Dermis lymphatic vessel endothelial cell (primary cell): ENCODE results near the gene LMTK3. TPM values are rescaled to one million over a fixed set of nuclear protein-coding genes. Genes with fewer than 3 reads are reported as not detected.

Source experiments
- total RNA-seq: library from RNA; depleted of rRNA; stranded (reverse); fragments of >200 nt; gene quantifications from 2 replicates; pipeline ENCODE4 v1.2.1, GENCODE V29; 2014

Gene LMTK3
- total RNA-seq: under 0.01 TPM in 1 of 2 replicates, not detected in the other

GRCh38 chr19:48511800-48512503 lies at the start of gene LMTK3:
TSS of gene LMTK3 (minus strand) at chr19:48511835. CDS start at chr19:48511576, 259 bp downstream.

GRCh38 chr19:48551437-48552302 lies 40.0 kb upstream of the LMTK3 start, which contains the start of gene SULT2B1:
TSS of gene SULT2B1 (plus strand) at chr19:48552172. CDS start at chr19:48552253, 81 bp downstream.

GRCh38 chr19:48469289-48469881 lies 42.2 kb downstream of the LMTK3 start, which contains the start of gene CYTH2:
TSS of gene CYTH2 (plus strand) at chr19:48469369. CDS start at chr19:48469508, 139 bp downstream.

GRCh38 chr19:48455171-48455907 lies 56.3 kb downstream of the LMTK3 start, which contains the start of gene KCNJ14:
TSS of gene KCNJ14 (plus strand) at chr19:48455574. CDS start at chr19:48461725, 6,151 bp downstream.

GRCh38 chr19:48445606-48446481 lies 65.8 kb downstream of the LMTK3 start, which contains the start of gene GRWD1:
TSS of gene GRWD1 (plus strand) at chr19:48445983. CDS start at chr19:48446006, 23 bp downstream.

Other genes with a start within 250 kb of the LMTK3 start
- 0.26 and 0.76 TPM in 2 replicates for gene ZNF114, start 241.8 kb downstream of the LMTK3 start, total RNA-seq
- 0.60 and 6.3 TPM in 2 replicates for gene EMP3, start 186.3 kb downstream of the LMTK3 start, total RNA-seq
- 1.7 and 2.7 TPM in 2 replicates for gene TMEM143, start 147.9 kb downstream of the LMTK3 start, total RNA-seq
- gene SYNGR4, start 147.5 kb downstream of the LMTK3 start, total RNA-seq: not detected in 2 replicates
- gene KDELR1, start 120.3 kb downstream of the LMTK3 start, total RNA-seq: 34.7 and 35.4 TPM in 2 replicates
- 0.26 and 0.33 TPM in 2 replicates for gene GRIN2D, start 118.2 kb downstream of the LMTK3 start, total RNA-seq
- 14.7 and 24.4 TPM in 2 replicates for gene GRWD1, start 65.9 kb downstream of the LMTK3 start, total RNA-seq
- gene KCNJ14, start 56.3 kb downstream of the LMTK3 start, total RNA-seq: 0.11 and 0.26 TPM in 2 replicates
- gene CYTH2, start 42.5 kb downstream of the LMTK3 start, total RNA-seq: 54.6 and 64.6 TPM in 2 replicates
- gene SULT2B1, start 40.3 kb upstream of the LMTK3 start, total RNA-seq: 0.11 TPM in 1 of 2 replicates, not detected in the other
- not detected in 2 replicates for gene SPACA4, start 94.9 kb upstream of the LMTK3 start, total RNA-seq
- gene FAM83E, start 103.2 kb upstream of the LMTK3 start, total RNA-seq: 0.22 and 0.60 TPM in 2 replicates
- gene RPL18, start 107.3 kb upstream of the LMTK3 start, total RNA-seq: 2,542 and 4,069 TPM in 2 replicates
- gene SPHK2, start 107.7 kb upstream of the LMTK3 start, total RNA-seq: 4.0 and 4.9 TPM in 2 replicates
- gene DBP, start 125.5 kb upstream of the LMTK3 start, total RNA-seq: 1.9 and 2.1 TPM in 2 replicates
- gene CA11, start 134.4 kb upstream of the LMTK3 start, total RNA-seq: 4.0 and 9.8 TPM in 2 replicates
- not detected in 2 replicates for gene NTN5, start 161.2 kb upstream of the LMTK3 start, total RNA-seq
- not detected in 2 replicates for gene FUT2, start 184.1 kb upstream of the LMTK3 start, total RNA-seq
- gene MAMSTR, start 207.9 kb upstream of the LMTK3 start, total RNA-seq: 0.09 and 0.11 TPM in 2 replicates
- gene RASIP1, start 228.8 kb upstream of the LMTK3 start, total RNA-seq: 52.8 and 61.2 TPM in 2 replicates
- gene IZUMO1, start 235.1 kb upstream of the LMTK3 start, total RNA-seq: 0.43 and 0.52 TPM in 2 replicates
- 7.8 and 9.8 TPM in 2 replicates for gene FUT1, start 240.8 kb upstream of the LMTK3 start, total RNA-seq
- not detected in 2 replicates for gene FGF21, start 243.7 kb upstream of the LMTK3 start, total RNA-seq